SK-N-SH (cell line): ENCODE measurements around the gene BRD4.

Source experiments
- FOXJ3 ChIP-seq: sonication (generic); formaldehyde crosslinking; IDR thresholded peaks from 2 replicates; pipeline ENCODE4 v1.5.1; 2020; ENCODE audit warnings: mild to moderate bottlenecking, missing genetic modification reagents
- RFX5 ChIP-seq: IDR thresholded peaks from 2 replicates; pipeline ENCODE4 v1.6.1; 2012; ENCODE audit warnings: mild to moderate bottlenecking, improper control_type of control experiment, low read length
- SIN3A ChIP-seq: IDR thresholded peaks from 2 replicates; pipeline ENCODE4 v1.6.1; 2012; ENCODE audit warnings: low read depth, mild to moderate bottlenecking, low read length, moderate library complexity, borderline replicate concordance
- TF ChIP-seq, protein P1 (sequence below): fragments of 200-600 bp; sonication (generic); IDR thresholded peaks from 2 replicates; pipeline ENCODE4 v1.6.1; 2017; ENCODE audit warnings: antibody characterized with exemption, mild to moderate bottlenecking, moderate library complexity

DNA sequence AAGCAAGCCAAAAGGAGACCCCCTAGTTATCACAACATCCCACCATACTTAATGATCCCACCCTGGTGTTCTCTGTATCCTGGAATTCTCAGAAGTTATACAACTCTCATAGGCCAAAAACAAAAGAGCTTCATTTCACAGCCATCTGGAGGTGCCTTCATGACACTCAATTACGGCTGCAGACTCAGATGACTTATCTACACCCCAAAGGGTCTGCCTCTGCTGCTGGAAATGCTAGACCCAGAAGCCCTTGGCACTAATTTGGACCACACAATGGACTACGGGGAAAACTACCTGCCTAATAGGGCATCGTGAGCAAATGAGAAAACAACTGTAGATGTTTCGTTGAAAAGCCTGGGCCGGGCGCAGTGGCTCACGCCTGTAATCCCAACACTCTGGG lies 40.2 kb downstream of the BRD4 start:
- TF ChIP-seq SIN3A, result no peak
- no peak for TF ChIP-seq FOXJ3 (CRISPR knock-in tag)
- no peak for TF ChIP-seq RFX5
- TF ChIP-seq, protein P1, sequence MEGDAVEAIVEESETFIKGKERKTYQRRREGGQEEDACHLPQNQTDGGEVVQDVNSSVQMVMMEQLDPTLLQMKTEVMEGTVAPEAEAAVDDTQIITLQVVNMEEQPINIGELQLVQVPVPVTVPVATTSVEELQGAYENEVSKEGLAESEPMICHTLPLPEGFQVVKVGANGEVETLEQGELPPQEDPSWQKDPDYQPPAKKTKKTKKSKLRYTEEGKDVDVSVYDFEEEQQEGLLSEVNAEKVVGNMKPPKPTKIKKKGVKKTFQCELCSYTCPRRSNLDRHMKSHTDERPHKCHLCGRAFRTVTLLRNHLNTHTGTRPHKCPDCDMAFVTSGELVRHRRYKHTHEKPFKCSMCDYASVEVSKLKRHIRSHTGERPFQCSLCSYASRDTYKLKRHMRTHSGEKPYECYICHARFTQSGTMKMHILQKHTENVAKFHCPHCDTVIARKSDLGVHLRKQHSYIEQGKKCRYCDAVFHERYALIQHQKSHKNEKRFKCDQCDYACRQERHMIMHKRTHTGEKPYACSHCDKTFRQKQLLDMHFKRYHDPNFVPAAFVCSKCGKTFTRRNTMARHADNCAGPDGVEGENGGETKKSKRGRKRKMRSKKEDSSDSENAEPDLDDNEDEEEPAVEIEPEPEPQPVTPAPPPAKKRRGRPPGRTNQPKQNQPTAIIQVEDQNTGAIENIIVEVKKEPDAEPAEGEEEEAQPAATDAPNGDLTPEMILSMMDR, result no peak
